Upper lobe of left lung (tissue), 4 donors: Measurements from ENCODE around the gene GIN1.

Experiments used
- CTCF ChIP-seq, 6 experiments: fragments of 450-650 bp in 4 of 6; fragments of 200-600 bp in 2 of 6; sonication (generic) in 2 of 6; IDR thresholded peaks; one replicate each; pipeline ENCODE4 v1.5.1; 2016 to 2019; ENCODE audit warnings: antibody characterized with exemption in 6 of 6
- EP300 ChIP-seq, 4 donors: sonication (generic); formaldehyde crosslinking; IDR thresholded peaks; one replicate each; pipeline ENCODE4 v1.5.1; 2017; ENCODE audit warnings: antibody characterized with exemption in 4 of 4, control low read depth in 2 of 4
- POLR2A ChIP-seq, 4 donors: fragments of 450-650 bp; IDR thresholded peaks; one replicate each; pipeline ENCODE4 v1.5.1; 2016 to 2017; ENCODE audit warnings: antibody characterized with exemption in 4 of 4, mild to moderate bottlenecking in 2 of 4
- POLR2AphosphoS5 ChIP-seq, 2 donors: sonication (generic); formaldehyde crosslinking; IDR thresholded peaks; one replicate each; pipeline ENCODE4 v1.5.1; 2017; ENCODE audit warnings: antibody characterized with exemption in 2 of 2

- no peak for TF ChIP-seq CTCF (IDR thresholded peaks at IDR 0.05)
- no peak for TF ChIP-seq EP300 (IDR thresholded peaks at IDR 0.05)
- TF ChIP-seq POLR2A (IDR thresholded peaks at IDR 0.05), result no peak
- no peak for TF ChIP-seq POLR2AphosphoS5 (IDR thresholded peaks at IDR 0.05)
Observed at GRCh38 chr5:103122242-103122641, 2.3 kb upstream of the GIN1 start.
